Measurements from ENCODE around the gene DPF3. TPM values are rescaled to one million over a fixed set of nuclear protein-coding genes. Genes with fewer than 3 reads are reported as not detected.

DPF3 gene
- polyA plus RNA-seq, 1 experiment: 15.8 TPM

- no peak for DNase-seq (ENCODE audit: low read depth, low spot score)
- no peak for TF ChIP-seq CTCF (IDR thresholded peaks at IDR 0.05; ENCODE audit: low read depth, low read length)
Measured at GRCh38 chr14:72917094-72917802, 23.3 kb upstream of the DPF3 start.

GRCh38 chr14:72916174-72916573 lies 22.3 kb upstream of the DPF3 start:
- DNase-seq (ENCODE audit: low read depth, low spot score): no peak
- no peak for TF ChIP-seq CTCF (IDR thresholded peaks at IDR 0.05; ENCODE audit: low read depth, low read length)
- H3K9me3 ChIP-seq (ENCODE audit: control insufficient read depth, insufficient read depth, low read length): no peaks in the 10 kb centered on the region
- H3K4me3 ChIP-seq (ENCODE audit: low read depth, low read length): no peak overlapping the region
- no peaks in the 10 kb centered on the region for H3K27me3 ChIP-seq (ENCODE audit: control insufficient read depth, insufficient read depth, low read length)
- H3K27ac ChIP-seq (ENCODE audit: low read depth, low read length): no peak overlapping the region
- ChIA-PET CTCF (interaction anchor here (0.6 to 2.3 kb wide), 3 partner anchors 22 to 402 kb away, joined by 5 to 10 read pairs (median 5); partner anchors contain the start of gene DPF3), POLR2A (no interaction called here)

More at GRCh38 chr14:72917094-72917802, 23.3 kb upstream of the DPF3 start:
- ChIA-PET CTCF (interaction anchor here (0.6 to 2.3 kb wide), 8 partner anchors 8 to 403 kb away, joined by 3 to 10 read pairs (median 3); no protein-coding TSS in a partner anchor), POLR2A (interaction anchor here (1.2 kb wide), 1 partner anchor 9 kb away, joined by 7 read pairs; the partner anchor contains the start of gene DCAF4)
- Histone ChIP-seq H3K27ac (ENCODE audit: low read depth, low read length) (no peak overlapping the region), H3K27me3 (ENCODE audit: control insufficient read depth, insufficient read depth, low read length) (no peaks in the 10 kb centered on the region), H3K9me3 (ENCODE audit: control insufficient read depth, insufficient read depth, low read length) (no peaks in the 10 kb centered on the region), H3K4me3 (ENCODE audit: low read depth, low read length) (no peak overlapping the region)

GRCh38 chr14:72913809-72914208 lies 19.9 kb upstream of the DPF3 start:
- TF ChIP-seq CTCF (IDR thresholded peaks at IDR 0.05; ENCODE audit: low read depth, low read length): no peak
- DNase-seq (ENCODE audit: low read depth, low spot score): no peak
- Histone ChIP-seq H3K4me3 (ENCODE audit: low read depth, low read length) (no peak overlapping the region), H3K9me3 (ENCODE audit: control insufficient read depth, insufficient read depth, low read length) (no peaks in the 10 kb centered on the region), H3K27ac (ENCODE audit: low read depth, low read length) (no peak overlapping the region), H3K27me3 (ENCODE audit: control insufficient read depth, insufficient read depth, low read length) (no peaks in the 10 kb centered on the region)
- ChIA-PET POLR2A (no interaction called here), CTCF (interaction anchor here (2.3 kb wide), 1 partner anchor 399 kb away, joined by 7 read pairs; no protein-coding TSS in a partner anchor)

- ChIA-PET POLR2A (interaction anchor here (0.7 kb wide), 1 partner anchor 49 kb away, joined by 7 read pairs; no protein-coding TSS in a partner anchor), CTCF (interaction anchor here (1.0 to 2.7 kb wide), 5 partner anchors 8 to 395 kb away, joined by 3 to 12 read pairs (median 10); no protein-coding TSS in a partner anchor)
- no peak for DNase-seq (ENCODE audit: low read depth, low spot score)
- no peak overlapping the region for H3K27ac ChIP-seq (ENCODE audit: low read depth, low read length)
- no peak overlapping the region for H3K4me3 ChIP-seq (ENCODE audit: low read depth, low read length)
- no peaks in the 10 kb centered on the region for H3K27me3 ChIP-seq (ENCODE audit: control insufficient read depth, insufficient read depth, low read length)
- H3K9me3 ChIP-seq (ENCODE audit: control insufficient read depth, insufficient read depth, low read length): no peaks in the 10 kb centered on the region
- no peak for TF ChIP-seq CTCF (IDR thresholded peaks at IDR 0.05; ENCODE audit: low read depth, low read length)
Measured at GRCh38 chr14:72909163-72909562, 15.3 kb upstream of the DPF3 start.

- ChIA-PET CTCF (interaction anchor here (1.4 to 2.7 kb wide), 3 partner anchors 40 to 394 kb away, joined by 5 to 10 read pairs (median 8); no protein-coding TSS in a partner anchor), POLR2A (interaction anchor here (0.5 kb wide), 1 partner anchor 263 kb away, joined by 3 read pairs; no protein-coding TSS in a partner anchor)
- Histone ChIP-seq H3K9me3 (ENCODE audit: control insufficient read depth, insufficient read depth, low read length) (0 out of 2 replicates have a peak, but pooled peaks cover 3% of the 10 kb centered on the region), H3K27ac (ENCODE audit: low read depth, low read length) (peak overlapping the region; percentile 34), H3K4me3 (ENCODE audit: low read depth, low read length) (no peak overlapping the region), H3K27me3 (ENCODE audit: control insufficient read depth, insufficient read depth, low read length) (no peaks in the 10 kb centered on the region)
- TF ChIP-seq CTCF (IDR thresholded peaks at IDR 0.05; ENCODE audit: low read depth, low read length): 0 out of 2 replicates have a peak, but pooled peaks have one; percentile 9
- no peak for DNase-seq (ENCODE audit: low read depth, low spot score)
Measured at GRCh38 chr14:72907886-72908285, 14.0 kb upstream of the DPF3 start.

All from AG04450 (cell line).